OCI-LY1 (cell line): Measurements from ENCODE around the gene PKD2.

Experiments
- EZH2 ChIP-seq: fragments of 200-600 bp; sonication (generic), shearing (Covaris generic); IDR thresholded peaks from 2 replicates; pipeline ENCODE4 v1.8.0; 2017; ENCODE audit warnings: borderline replicate concordance, mixed run types, mild to moderate bottlenecking, antibody characterized with exemption, low read length, moderate library complexity, mixed read lengths
- TF ChIP-seq, protein P1 (sequence below): fragments of 200-600 bp; sonication (generic), shearing (Covaris generic); IDR thresholded peaks from 2 replicates; pipeline ENCODE4 v1.5.1; 2017; ENCODE audit warnings: mild to moderate bottlenecking, antibody characterized with exemption, low read length, moderate library complexity, mixed read lengths

DNA sequence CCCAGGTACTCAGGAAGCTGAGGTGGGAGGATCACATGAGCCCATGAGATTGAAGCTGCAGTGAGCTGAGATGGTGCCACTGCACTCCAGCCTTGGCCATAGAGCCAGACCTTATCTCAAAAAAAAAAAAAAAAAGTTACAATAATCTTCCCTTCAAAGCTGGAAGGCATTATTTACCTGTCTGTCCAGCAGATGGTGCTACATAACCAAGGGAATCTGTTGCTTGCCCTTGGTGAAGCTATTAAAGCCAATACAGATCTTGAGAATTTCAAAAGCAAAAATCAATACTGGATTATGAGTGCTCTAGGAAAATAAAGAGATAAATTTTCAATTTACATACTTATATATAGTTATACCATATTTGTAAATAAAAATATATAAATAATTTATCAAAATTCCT is 25.9 kb downstream of the PKD2 start:
- TF ChIP-seq, protein P1, sequence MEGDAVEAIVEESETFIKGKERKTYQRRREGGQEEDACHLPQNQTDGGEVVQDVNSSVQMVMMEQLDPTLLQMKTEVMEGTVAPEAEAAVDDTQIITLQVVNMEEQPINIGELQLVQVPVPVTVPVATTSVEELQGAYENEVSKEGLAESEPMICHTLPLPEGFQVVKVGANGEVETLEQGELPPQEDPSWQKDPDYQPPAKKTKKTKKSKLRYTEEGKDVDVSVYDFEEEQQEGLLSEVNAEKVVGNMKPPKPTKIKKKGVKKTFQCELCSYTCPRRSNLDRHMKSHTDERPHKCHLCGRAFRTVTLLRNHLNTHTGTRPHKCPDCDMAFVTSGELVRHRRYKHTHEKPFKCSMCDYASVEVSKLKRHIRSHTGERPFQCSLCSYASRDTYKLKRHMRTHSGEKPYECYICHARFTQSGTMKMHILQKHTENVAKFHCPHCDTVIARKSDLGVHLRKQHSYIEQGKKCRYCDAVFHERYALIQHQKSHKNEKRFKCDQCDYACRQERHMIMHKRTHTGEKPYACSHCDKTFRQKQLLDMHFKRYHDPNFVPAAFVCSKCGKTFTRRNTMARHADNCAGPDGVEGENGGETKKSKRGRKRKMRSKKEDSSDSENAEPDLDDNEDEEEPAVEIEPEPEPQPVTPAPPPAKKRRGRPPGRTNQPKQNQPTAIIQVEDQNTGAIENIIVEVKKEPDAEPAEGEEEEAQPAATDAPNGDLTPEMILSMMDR, result peak; percentile 54
- TF ChIP-seq EZH2, result no peak
